Epithelial cell of prostate (primary cell): ENCODE results near the gene ITSN1.
A peak's percentile ranks its signal among the peaks of the same experiment; 100 is the strongest.

Experiments used
- DNase-seq: peaks from one replicate; pipeline ENCODE4 v3.0.0-alpha.2; 2011; ENCODE audit warnings: low read depth, low spot score
- H3K27ac ChIP-seq: fragments of 450-650 bp; 2 replicates; pipeline ENCODE4 v1.5.1; 2017; ENCODE audit warnings: mild to moderate bottlenecking

The ITSN1 gene

GRCh38 chr21:33799378-33800090, 157.2 kb downstream of the ITSN1 start:
- DNase-seq, result no peak
- H3K27ac ChIP-seq, result no peak overlapping the region

GRCh38 chr21:33800753-33801423, 158.6 kb downstream of the ITSN1 start:
- H3K27ac ChIP-seq, result peak overlapping the region; percentile 76
- DNase-seq, result no peak

GRCh38 chr21:33801424-33802405, 159.4 kb downstream of the ITSN1 start:
- peak overlapping the region; percentile 76 for H3K27ac ChIP-seq
- peak; percentile 93 for DNase-seq

- peak overlapping the region; percentile 76 for H3K27ac ChIP-seq
- DNase-seq, result no peak
Measured at GRCh38 chr21:33802481-33802880, 160.2 kb downstream of the ITSN1 start.

GRCh38 chr21:33808715-33809367, 166.5 kb downstream of the ITSN1 start:
- no peak overlapping the region for H3K27ac ChIP-seq
- DNase-seq, result no peak

GRCh38 chr21:33810766-33811165, 168.5 kb downstream of the ITSN1 start:
- H3K27ac ChIP-seq, result no peak overlapping the region
- DNase-seq, result no peak

- no peak overlapping the region for H3K27ac ChIP-seq
- DNase-seq, result no peak
Measured at GRCh38 chr21:33811167-33812010, 169.1 kb downstream of the ITSN1 start.

GRCh38 chr21:33813832-33814365, 171.6 kb downstream of the ITSN1 start:
- DNase-seq, result no peak
- H3K27ac ChIP-seq, result no peak overlapping the region

- H3K27ac ChIP-seq, result no peak overlapping the region
- no peak for DNase-seq
Measured at GRCh38 chr21:33815143-33815707, 172.9 kb downstream of the ITSN1 start.

- no peak for DNase-seq
- H3K27ac ChIP-seq, result no peak overlapping the region
Measured at GRCh38 chr21:33816174-33816573, 173.9 kb downstream of the ITSN1 start.

GRCh38 chr21:33817138-33817537, 174.8 kb downstream of the ITSN1 start:
- no peak overlapping the region for H3K27ac ChIP-seq
- DNase-seq, result no peak

GRCh38 chr21:33817663-33818451, 175.6 kb downstream of the ITSN1 start:
- DNase-seq, result no peak
- no peak overlapping the region for H3K27ac ChIP-seq

GRCh38 chr21:33820230-33820770, 178.0 kb downstream of the ITSN1 start:
- H3K27ac ChIP-seq, result no peak overlapping the region

GRCh38 chr21:33820798-33821197, 178.5 kb downstream of the ITSN1 start:
- no peak overlapping the region for H3K27ac ChIP-seq
- no peak for DNase-seq

More at GRCh38 chr21:33820230-33820770, 178.0 kb downstream of the ITSN1 start:
- DNase-seq, result no peak

- DNase-seq, result no peak
- no peak overlapping the region for H3K27ac ChIP-seq
Measured at GRCh38 chr21:33821503-33822322, 179.4 kb downstream of the ITSN1 start.

GRCh38 chr21:33824156-33824941, 182.0 kb downstream of the ITSN1 start:
- DNase-seq, result no peak
- H3K27ac ChIP-seq, result no peak overlapping the region
